ENCODE measurements around the gene MRPS24.
"Not testable (repeated sequence)": the region's sequence is repeated elsewhere in the genome, so short reads cannot be mapped to it uniquely, and the experiment has no call there.

Gene MRPS24

DNA sequence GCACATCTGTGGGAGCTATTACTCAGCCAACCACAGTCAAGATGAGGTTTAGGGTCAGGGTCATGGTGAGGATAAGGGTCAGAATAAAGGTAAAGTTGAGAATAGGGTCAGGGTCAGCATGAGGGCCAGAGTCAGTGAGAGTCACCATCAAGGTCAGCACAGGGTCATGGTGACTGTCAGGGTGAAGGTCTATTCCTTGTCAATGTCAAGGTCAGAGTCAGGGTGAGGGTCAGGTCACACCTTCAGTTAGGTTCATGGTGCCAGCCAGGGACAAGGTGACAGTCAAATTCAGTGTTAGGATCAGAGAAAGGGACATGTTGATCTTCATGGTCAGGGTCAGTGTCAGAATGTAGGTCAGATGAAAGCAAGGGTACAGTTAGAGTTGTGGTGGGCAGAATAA lies 14.1 kb downstream of the MRPS24 start:
- H3K9me3 ChIP-seq (replicated peaks; ENCODE audit: low read length): no peaks in the 10 kb centered on the region
- H3K4me1 ChIP-seq (ENCODE audit: control insufficient read depth, insufficient read depth, low read length): no peaks in the 10 kb centered on the region
- no peak overlapping the region for H3K4me3 ChIP-seq (ENCODE audit: low read length)
- H3K27me3 ChIP-seq (ENCODE audit: control insufficient read depth, insufficient read depth, low read length): peaks cover 10% of the 10 kb centered on the region
- H3K9ac ChIP-seq (ENCODE audit: low read depth, low read length): no peak overlapping the region
- H3K4me2 ChIP-seq (ENCODE audit: low read length): no peak overlapping the region
- H3K36me3 ChIP-seq (ENCODE audit: insufficient read depth, low read length): no peaks in the 10 kb centered on the region

DNA sequence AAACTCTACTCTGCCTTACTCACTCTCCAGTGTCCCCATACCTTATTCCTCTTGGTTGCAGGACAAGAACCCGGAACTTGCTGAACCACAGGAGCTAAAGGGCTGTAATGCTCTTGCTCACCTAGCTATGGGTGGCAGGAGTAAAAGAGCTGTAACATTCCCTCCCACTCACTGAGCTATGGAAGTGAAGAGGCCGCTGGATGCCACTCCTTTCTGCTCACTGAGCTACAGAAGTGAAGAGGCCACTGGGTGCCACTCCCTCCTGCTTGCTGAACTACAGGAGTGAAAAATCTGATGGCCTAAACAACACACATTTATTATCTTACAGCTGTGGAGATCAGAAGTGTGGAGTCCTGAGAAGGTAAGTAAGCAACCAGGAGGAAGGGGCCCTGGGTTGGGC lies 17.5 kb downstream of the MRPS24 start:
- peaks cover 14% of the 10 kb centered on the region for H3K27me3 ChIP-seq (ENCODE audit: control insufficient read depth, insufficient read depth, low read length)
- no peak overlapping the region for H3K4me3 ChIP-seq (ENCODE audit: low read length)
- H3K36me3 ChIP-seq (ENCODE audit: insufficient read depth, low read length): no peaks in the 10 kb centered on the region
- H3K9ac ChIP-seq (ENCODE audit: low read depth, low read length): no peak overlapping the region
- no peaks in the 10 kb centered on the region for H3K9me3 ChIP-seq (replicated peaks; ENCODE audit: low read length)
- H3K4me1 ChIP-seq (ENCODE audit: control insufficient read depth, insufficient read depth, low read length): no peaks in the 10 kb centered on the region
- H3K4me2 ChIP-seq (ENCODE audit: low read length): no peak overlapping the region

- Histone ChIP-seq H3K4me3 (ENCODE audit: low read length) (no peak overlapping the region), H3K9ac (ENCODE audit: low read depth, low read length) (no peak overlapping the region), H3K36me3 (ENCODE audit: insufficient read depth, low read length) (no peaks in the 10 kb centered on the region), H3K4me2 (ENCODE audit: low read length) (no peak overlapping the region), H3K9me3 (replicated peaks; ENCODE audit: low read length) (no peaks in the 10 kb centered on the region), H3K4me1 (ENCODE audit: control insufficient read depth, insufficient read depth, low read length) (no peaks in the 10 kb centered on the region), H3K27me3 (ENCODE audit: control insufficient read depth, insufficient read depth, low read length) (peaks cover 14% of the 10 kb centered on the region)
These were observed 18.8 kb downstream of the MRPS24 start for GRCh38 chr7:43850348-43851116.

DNA sequence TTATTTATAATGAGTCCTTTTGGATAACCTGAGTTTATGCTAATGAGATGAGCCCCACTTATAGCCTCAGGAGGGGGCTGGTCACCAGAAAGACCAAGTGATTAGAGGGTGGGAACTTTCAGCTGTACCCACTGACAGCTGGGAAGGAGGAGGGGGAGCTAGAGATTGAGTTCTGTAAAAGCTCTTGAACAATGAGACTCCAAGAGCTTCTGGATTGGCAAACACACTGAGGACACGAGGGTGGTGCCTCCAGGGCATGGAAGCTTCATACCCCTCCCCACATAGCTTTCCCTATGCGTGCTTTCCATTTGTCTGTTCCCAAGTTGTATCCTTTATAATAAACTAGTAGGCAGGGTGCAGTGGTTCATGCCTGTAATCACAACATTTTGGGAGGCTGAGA lies 20.3 kb downstream of the MRPS24 start:
- Histone ChIP-seq H3K27me3 (ENCODE audit: control insufficient read depth, insufficient read depth, low read length) (peaks cover 14% of the 10 kb centered on the region), H3K9ac (ENCODE audit: low read depth, low read length) (no peak overlapping the region), H3K4me2 (ENCODE audit: low read length) (no peak overlapping the region), H3K4me1 (ENCODE audit: control insufficient read depth, insufficient read depth, low read length) (no peaks in the 10 kb centered on the region), H3K9me3 (replicated peaks; ENCODE audit: low read length) (no peaks in the 10 kb centered on the region), H3K4me3 (ENCODE audit: low read length) (no peak overlapping the region), H3K36me3 (ENCODE audit: insufficient read depth, low read length) (no peaks in the 10 kb centered on the region)

DNA sequence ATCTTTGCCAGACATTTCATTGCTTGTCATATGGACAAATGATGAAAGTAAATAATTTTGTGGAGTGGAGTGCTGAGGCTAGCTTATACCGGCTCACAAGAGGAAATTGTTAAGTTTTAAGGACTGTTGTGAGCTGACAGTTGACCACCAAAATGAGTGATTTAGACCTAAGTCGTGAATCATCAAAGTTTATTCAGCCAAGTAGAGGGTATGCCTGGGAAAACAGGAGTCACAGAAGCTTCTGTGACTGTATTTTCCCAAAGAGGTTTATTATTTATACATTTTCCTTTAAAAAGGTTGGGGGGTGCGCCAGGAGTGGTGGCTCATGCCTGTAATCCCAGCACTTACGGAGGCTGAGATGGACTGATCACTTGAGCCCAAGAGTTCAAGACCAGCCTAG lies 21.8 kb downstream of the MRPS24 start:
- no peak overlapping the region for H3K4me3 ChIP-seq (ENCODE audit: low read length)
- H3K9me3 ChIP-seq (replicated peaks; ENCODE audit: low read length): no peaks in the 10 kb centered on the region

DNA sequence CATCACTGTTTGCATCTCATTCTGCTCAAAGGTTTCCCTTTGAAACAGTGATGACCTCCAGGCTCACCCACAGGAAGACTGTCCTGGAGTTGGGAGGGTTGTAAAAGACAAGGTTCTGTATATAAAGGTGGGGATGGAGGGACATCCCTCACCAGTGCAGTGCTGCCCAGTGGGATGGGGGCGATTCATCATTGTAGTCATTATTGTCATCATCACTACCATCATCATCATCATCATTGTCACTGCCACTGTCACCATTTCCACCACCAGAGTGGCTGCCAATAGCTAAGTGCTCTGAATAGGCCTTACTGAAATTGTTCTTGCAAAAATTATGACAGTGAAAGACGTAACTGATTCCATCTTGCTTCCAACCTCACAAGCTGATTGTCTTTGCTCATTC lies 24.7 kb downstream of the MRPS24 start:
- Histone ChIP-seq H3K9me3 (replicated peaks; ENCODE audit: low read length) (no peaks in the 10 kb centered on the region), H3K9ac (ENCODE audit: low read depth, low read length) (no peak overlapping the region), H3K4me1 (ENCODE audit: control insufficient read depth, insufficient read depth, low read length) (no peaks in the 10 kb centered on the region), H3K36me3 (ENCODE audit: insufficient read depth, low read length) (no peaks in the 10 kb centered on the region), H3K4me3 (ENCODE audit: low read length) (no peak overlapping the region), H3K4me2 (ENCODE audit: low read length) (no peak overlapping the region), H3K27me3 (ENCODE audit: control insufficient read depth, insufficient read depth, low read length) (peaks cover 3% of the 10 kb centered on the region)

More for the DNA sequence above, 21.8 kb downstream of the MRPS24 start:
- no peaks in the 10 kb centered on the region for H3K4me1 ChIP-seq (ENCODE audit: control insufficient read depth, insufficient read depth, low read length)
- H3K4me2 ChIP-seq (ENCODE audit: low read length): no peak overlapping the region
- H3K9ac ChIP-seq (ENCODE audit: low read depth, low read length): no peak overlapping the region
- H3K36me3 ChIP-seq (ENCODE audit: insufficient read depth, low read length): no peaks in the 10 kb centered on the region
- peaks cover 14% of the 10 kb centered on the region for H3K27me3 ChIP-seq (ENCODE audit: control insufficient read depth, insufficient read depth, low read length)

GRCh38 chr7:43844257-43844656 lies 25.1 kb downstream of the MRPS24 start:
- peaks cover 3% of the 10 kb centered on the region for H3K27me3 ChIP-seq (ENCODE audit: control insufficient read depth, insufficient read depth, low read length)
- H3K4me1 ChIP-seq (ENCODE audit: control insufficient read depth, insufficient read depth, low read length): no peaks in the 10 kb centered on the region
- no peaks in the 10 kb centered on the region for H3K36me3 ChIP-seq (ENCODE audit: insufficient read depth, low read length)

DNA sequence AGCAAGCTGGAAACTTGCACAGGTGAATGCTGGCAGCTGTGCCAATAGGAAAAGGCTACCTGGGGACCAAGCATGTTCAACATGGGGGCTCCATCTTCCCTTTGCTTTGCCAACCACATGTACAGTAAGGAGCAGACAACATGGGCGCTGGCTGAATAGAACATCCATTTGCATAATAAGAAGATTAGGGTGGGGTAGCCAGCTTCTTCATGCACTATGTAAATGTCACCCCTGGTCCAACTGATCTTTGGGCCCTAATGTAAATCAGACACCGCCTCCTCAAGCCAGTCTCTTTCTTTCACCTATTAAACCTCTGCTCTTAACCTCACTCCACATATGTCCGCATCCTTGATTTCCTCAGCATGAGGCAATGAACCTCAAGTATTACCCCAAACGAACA lies 26.0 kb downstream of the MRPS24 start:
- no peaks in the 10 kb centered on the region for H3K4me1 ChIP-seq (ENCODE audit: control insufficient read depth, insufficient read depth, low read length)
- H3K4me2 ChIP-seq (ENCODE audit: low read length): no peak overlapping the region
- H3K36me3 ChIP-seq (ENCODE audit: insufficient read depth, low read length): no peaks in the 10 kb centered on the region
- H3K27me3 ChIP-seq (ENCODE audit: control insufficient read depth, insufficient read depth, low read length): peaks cover 3% of the 10 kb centered on the region
- no peak overlapping the region for H3K4me3 ChIP-seq (ENCODE audit: low read length)
- H3K9ac ChIP-seq (ENCODE audit: low read depth, low read length): no peak overlapping the region
- H3K9me3 ChIP-seq (replicated peaks; ENCODE audit: low read length): no peaks in the 10 kb centered on the region

More at GRCh38 chr7:43844257-43844656, 25.1 kb downstream of the MRPS24 start:
- Histone ChIP-seq H3K9ac (ENCODE audit: low read depth, low read length) (no peak overlapping the region), H3K9me3 (replicated peaks; ENCODE audit: low read length) (no peaks in the 10 kb centered on the region), H3K4me3 (ENCODE audit: low read length) (no peak overlapping the region), H3K4me2 (ENCODE audit: low read length) (no peak overlapping the region)

- Histone ChIP-seq H3K4me3 (ENCODE audit: low read length) (peak overlapping the region; percentile 65), H3K9ac (ENCODE audit: low read depth, low read length) (peak overlapping the region; percentile 60), H3K27me3 (ENCODE audit: control insufficient read depth, insufficient read depth, low read length) (peaks cover 3% of the 10 kb centered on the region)
These were observed 31.1 kb downstream of the MRPS24 start for GRCh38 chr7:43838201-43838658.

DNA sequence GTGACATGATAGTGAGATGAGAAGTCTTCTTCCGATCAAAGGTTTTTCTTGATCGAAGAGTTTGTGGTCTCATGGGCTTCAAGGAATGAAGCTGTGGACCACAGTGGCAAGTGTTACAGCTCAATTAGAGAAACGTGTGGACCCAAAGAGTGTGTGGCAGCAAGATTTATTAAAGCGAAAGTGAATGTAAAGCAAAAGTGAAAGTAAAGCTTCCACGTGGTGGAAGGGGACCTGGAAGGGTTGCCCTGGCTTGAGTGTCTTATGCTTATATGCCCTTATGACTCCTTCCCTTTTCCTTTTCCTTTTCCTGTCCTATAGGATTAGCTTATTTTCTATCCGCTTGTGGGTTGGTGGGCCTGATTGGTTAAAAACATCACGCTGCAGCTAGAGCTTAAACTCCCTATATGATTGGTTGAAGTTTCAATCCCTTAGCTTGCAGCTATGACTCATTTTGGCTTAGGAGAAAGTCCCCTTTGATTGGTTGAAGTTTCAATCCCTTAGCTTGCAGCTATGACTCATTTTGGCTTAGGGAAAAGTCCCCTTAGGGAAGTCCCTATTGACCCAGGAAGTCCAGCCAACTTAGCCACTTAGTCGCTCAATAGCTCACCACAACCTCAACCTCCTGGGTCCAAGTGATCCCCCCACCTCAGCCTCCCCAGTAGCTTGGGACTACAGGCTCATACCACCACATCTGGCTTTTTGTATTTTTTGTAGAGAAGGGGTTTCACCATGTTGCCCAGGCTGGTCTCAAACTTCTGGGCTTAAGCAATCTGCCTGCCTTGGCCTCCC lies 34.7 kb downstream of the MRPS24 start:
- Histone ChIP-seq H3K4me2 (ENCODE audit: low read length) (peak overlapping the region; percentile 59), H3K27me3 (ENCODE audit: control insufficient read depth, insufficient read depth, low read length) (peaks cover 3% of the 10 kb centered on the region), H3K9ac (ENCODE audit: low read depth, low read length) (no peak overlapping the region), H3K4me3 (ENCODE audit: low read length) (peak overlapping the region; percentile 27), H3K4me1 (ENCODE audit: control insufficient read depth, insufficient read depth, low read length) (no peaks in the 10 kb centered on the region), H3K9me3 (replicated peaks; ENCODE audit: low read length) (no peaks in the 10 kb centered on the region), H3K36me3 (ENCODE audit: insufficient read depth, low read length) (no peaks in the 10 kb centered on the region)

More at GRCh38 chr7:43838201-43838658, 31.1 kb downstream of the MRPS24 start:
- H3K9me3 ChIP-seq (replicated peaks; ENCODE audit: low read length): no peaks in the 10 kb centered on the region
- H3K4me2 ChIP-seq (ENCODE audit: low read length): peak overlapping the region; percentile 95
- no peaks in the 10 kb centered on the region for H3K4me1 ChIP-seq (ENCODE audit: control insufficient read depth, insufficient read depth, low read length)
- H3K36me3 ChIP-seq (ENCODE audit: insufficient read depth, low read length): no peaks in the 10 kb centered on the region

DNA sequence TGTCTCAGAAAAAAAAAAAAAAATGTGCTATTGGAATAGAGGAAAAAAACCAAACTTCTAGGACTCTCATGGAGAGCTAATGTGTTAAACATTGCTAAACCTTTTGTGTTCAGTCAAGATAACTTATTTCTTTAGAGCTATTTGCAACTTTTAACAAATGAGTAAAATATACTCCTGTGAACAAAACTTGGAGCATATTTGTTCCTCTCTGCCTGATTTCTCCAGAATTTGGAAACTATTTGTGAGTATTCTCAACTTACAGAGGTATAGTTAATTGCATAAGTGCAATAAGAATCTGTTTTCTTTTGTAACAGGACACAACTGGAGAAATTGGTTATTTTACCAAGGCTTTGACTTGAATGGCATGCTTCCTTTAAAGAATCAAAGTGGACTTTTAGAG lies 38.4 kb downstream of the MRPS24 start:
- not testable (repeated sequence) for H3K4me3 ChIP-seq (ENCODE audit: low read length); H3K9me3 ChIP-seq (replicated peaks; ENCODE audit: low read length); H3K4me1 ChIP-seq (ENCODE audit: control insufficient read depth, insufficient read depth, low read length); H3K4me2 ChIP-seq (ENCODE audit: low read length); H3K36me3 ChIP-seq (ENCODE audit: insufficient read depth, low read length); H3K9ac ChIP-seq (ENCODE audit: low read depth, low read length)
- H3K27me3 ChIP-seq (ENCODE audit: control insufficient read depth, insufficient read depth, low read length): peaks cover 35% of the 10 kb centered on the region
